Mesodermal cell (in vitro differentiated cells): ENCODE data around the gene AP1M1.

ENCODE experiments used
- H3K27ac ChIP-seq: 2 replicates; pipeline ENCODE4 v1.7.0; 2013; ENCODE audit warnings: mild to moderate bottlenecking, low read depth, low read length, moderate library complexity; ENCODE audit not compliant: severe bottlenecking
- H3K36me3 ChIP-seq: 2 replicates; pipeline ENCODE4 v1.7.1; 2013; ENCODE audit warnings: mild to moderate bottlenecking, low read length, moderate library complexity; ENCODE audit not compliant: control insufficient read depth, insufficient read depth
- H3K4me1 ChIP-seq: one replicate; pipeline ENCODE4 v1.7.1; 2013; ENCODE audit warnings: mild to moderate bottlenecking, low read length; ENCODE audit not compliant: insufficient read depth, control insufficient read depth, poor library complexity, severe bottlenecking
- H3K4me3 ChIP-seq: 2 replicates; pipeline ENCODE4 v1.7.0; 2013; ENCODE audit warnings: low read length, control low read depth, mild to moderate bottlenecking; ENCODE audit not compliant: insufficient read depth, poor library complexity, severe bottlenecking; ENCODE audit errors: extremely low read depth
- H3K9me3 ChIP-seq: 2 replicates; pipeline ENCODE4 v1.7.1; 2013; ENCODE audit warnings: mild to moderate bottlenecking, low read length, moderate library complexity; ENCODE audit not compliant: control insufficient read depth
- WGBS, 2 experiments: methylation state at CpG; one replicate each; pipeline ENCODE4 v1.1.5; 2013; ENCODE audit warnings: missing lambda C conversion rate in 2 of 2; ENCODE audit not compliant: insufficient coverage in 2 of 2; 5-methylcytosine and 5-hydroxymethylcytosine counted together

AP1M1 gene

DNA sequence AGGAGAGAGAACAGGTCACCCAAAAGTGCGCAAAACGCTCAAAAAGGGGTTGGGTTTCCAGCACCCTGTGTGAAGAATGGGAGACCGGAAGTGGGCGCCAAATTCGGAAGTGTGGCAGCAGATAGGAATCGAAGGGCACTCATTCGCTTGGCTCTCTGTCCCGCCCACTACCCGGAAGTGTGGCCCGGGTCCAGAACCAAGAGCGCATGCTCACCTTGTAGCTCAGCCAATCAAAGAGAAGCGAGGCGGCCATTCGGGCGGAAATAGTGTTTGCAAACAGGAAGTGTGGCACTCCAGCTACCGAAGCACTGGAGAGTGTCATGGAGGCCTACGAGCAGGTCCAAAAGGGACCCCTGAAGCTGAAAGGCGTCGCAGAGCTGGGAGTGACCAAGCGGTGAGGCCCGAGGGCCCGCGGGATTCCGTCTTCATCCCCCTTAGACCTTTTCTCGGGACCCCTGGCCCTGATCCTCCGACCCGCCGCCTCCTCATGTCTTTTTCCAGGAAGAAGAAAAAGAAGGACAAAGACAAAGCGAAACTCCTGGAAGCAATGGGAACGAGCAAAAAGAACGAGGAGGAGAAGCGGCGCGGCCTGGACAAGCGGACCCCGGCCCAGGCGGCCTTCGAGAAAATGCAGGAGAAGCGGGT, 12.5 kb upstream of the AP1M1 start, which contains the start of gene FAM32A:
TSS of gene FAM32A (plus strand) at position 288 of the 645 bp plus-strand sequence. CDS start at position 321, 33 bp downstream.
- Histone ChIP-seq H3K4me3 (peak within 1 kb of the TSS; percentile 93), H3K36me3 (peaks cover 34% of the 10 kb centered on the region), H3K27ac (peak within 1 kb of the TSS; percentile 91), H3K4me1 (peaks cover 4% of the 10 kb centered on the region), H3K9me3 (no peaks in the 10 kb centered on the region)
- WGBS, 2 experiments: 0 to 1% methylated on average over 33 to 37 of the region's 39 CpGs

DNA sequence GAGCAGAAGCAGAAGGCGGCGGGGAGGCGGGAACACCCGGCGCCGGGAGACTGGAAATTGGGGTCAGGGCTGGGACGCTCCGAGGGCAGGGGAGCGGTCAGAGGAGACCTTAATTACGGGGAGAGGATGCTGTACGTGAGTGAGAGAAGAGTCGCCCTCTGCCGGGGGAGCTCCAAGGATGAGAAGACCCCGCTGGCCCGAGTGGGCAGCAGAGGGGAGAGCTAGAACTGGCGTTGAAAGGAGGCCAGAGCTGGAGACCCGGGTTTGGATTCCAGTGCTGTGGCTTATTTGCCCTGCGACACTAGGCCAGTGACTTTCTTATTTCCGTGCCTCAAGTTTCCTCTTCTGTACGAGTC, 12.0 kb upstream of the AP1M1 start:
- Histone ChIP-seq H3K4me3 (peak overlapping the region; percentile 93), H3K36me3 (peaks cover 39% of the 10 kb centered on the region), H3K4me1 (no peaks in the 10 kb centered on the region), H3K9me3 (no peaks in the 10 kb centered on the region), H3K27ac (peak overlapping the region; percentile 91)
- WGBS, 2 experiments: 1 to 2% methylated on average over 20 of the region's 20 CpGs

DNA sequence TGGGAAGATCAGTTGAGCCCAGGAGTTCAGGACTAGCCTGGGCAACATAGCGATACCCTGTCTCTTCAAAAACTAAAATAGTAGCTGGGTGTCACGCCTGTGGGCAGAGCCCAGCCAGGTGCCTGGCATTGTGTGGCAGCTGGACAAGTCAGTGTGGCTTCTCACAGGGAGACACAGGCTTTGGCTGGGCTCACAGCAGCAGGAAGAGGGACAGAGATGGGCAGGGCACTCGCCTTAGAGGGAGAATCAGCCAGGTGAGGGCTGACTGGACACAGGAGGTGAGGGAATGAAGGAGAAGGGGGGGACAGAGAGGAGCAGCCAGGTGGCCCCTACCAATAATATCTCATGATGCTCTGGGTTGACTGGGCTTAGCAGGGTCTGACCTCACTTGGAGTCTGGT, 9.2 kb upstream of the AP1M1 start:
- WGBS, 2 experiments: 89 to 98% methylated on average over 2 to 3 of the region's 3 CpGs
- Histone ChIP-seq H3K36me3 (peaks cover 58% of the 10 kb centered on the region), H3K27ac (no peak overlapping the region), H3K4me1 (no peaks in the 10 kb centered on the region), H3K9me3 (no peaks in the 10 kb centered on the region), H3K4me3 (no peak overlapping the region)

DNA sequence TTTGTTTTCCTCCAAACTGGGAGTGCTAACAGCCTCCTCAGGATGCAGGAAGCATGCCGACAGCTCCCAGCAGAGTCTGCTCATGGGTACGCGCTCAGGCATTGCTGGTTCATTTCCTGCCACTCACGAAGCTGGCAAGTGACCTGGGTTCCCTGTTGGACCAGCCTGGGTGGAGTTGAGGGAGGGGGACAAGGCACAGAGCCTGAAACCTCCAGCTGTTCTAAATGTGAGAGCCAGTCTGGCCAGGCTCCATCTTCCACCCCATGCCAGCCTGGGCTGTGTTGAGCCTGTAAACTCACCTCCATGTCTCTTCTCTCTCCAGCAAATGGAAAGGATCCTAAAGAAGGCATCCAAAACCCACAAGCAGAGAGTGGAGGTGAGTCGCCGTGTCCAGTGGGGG, 7.5 kb upstream of the AP1M1 start:
- Histone ChIP-seq H3K27ac (no peak overlapping the region), H3K4me1 (no peaks in the 10 kb centered on the region), H3K36me3 (peaks cover 62% of the 10 kb centered on the region), H3K4me3 (no peak overlapping the region), H3K9me3 (no peaks in the 10 kb centered on the region)
- 97 to 98% methylated on average over 6 of the region's 6 CpGs for WGBS, 2 experiments

DNA sequence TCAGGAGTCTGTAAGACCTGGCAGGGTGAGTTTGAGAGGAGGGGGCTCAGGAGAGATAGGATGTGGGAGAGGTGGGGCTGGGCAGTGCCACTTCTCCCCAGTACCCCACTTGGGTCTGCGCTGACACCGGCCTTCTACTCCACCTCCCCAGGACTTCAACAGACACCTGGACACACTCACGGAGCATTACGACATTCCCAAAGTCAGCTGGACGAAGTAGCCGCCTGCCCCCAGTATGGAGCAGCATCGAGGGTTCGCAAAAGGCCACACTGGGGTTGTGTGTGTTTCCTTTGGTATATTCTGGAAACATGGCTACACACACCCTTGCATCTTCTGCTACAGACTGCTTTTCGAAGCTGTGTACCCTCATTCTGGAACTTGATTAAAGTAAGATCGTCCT, 7.0 kb upstream of the AP1M1 start:
- 91 to 97% methylated on average over 6 to 7 of the region's 10 CpGs for WGBS, 2 experiments
- Histone ChIP-seq H3K4me1 (no peaks in the 10 kb centered on the region), H3K9me3 (no peaks in the 10 kb centered on the region), H3K4me3 (no peak overlapping the region), H3K36me3 (peaks cover 62% of the 10 kb centered on the region), H3K27ac (no peak overlapping the region)

DNA sequence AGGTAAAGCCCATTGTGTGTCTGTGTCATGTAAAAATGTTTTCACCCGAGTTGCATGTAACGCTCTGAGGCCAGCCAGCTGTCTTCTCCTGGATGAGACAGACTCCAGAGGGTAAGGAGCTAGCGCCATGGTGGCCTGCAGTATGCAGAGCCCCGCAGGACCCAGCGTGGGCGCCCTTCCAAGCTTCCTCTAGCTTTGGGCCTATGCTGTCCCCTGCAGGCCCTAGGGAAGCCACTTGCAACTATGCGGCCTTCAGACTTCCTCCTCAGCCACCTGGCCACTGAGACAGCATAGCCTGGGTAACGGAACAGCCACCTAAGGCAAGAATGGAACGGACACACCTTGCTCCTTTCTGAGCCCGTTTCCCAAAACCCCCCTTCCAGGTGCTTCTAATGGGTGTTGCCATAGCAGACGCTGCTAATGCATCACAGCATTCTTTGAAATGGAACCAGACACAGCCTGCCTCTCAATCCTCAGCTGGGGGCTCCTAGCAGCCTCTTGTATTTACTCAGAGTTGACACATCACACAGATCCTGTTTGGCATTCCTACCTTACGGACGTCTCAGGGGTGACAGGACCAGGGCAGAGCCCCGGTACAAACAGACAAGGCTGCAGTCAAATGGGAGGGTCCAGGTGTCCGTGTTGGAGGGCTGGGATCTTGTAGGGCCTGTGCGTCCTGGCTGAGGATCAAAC, 6.3 kb upstream of the AP1M1 start:
- no peaks in the 10 kb centered on the region for H3K9me3 ChIP-seq
- peaks cover 61% of the 10 kb centered on the region for H3K36me3 ChIP-seq
- H3K27ac ChIP-seq: no peak overlapping the region
- 93 to 94% methylated on average over 11 to 16 of the region's 16 CpGs for WGBS, 2 experiments
- H3K4me1 ChIP-seq: no peaks in the 10 kb centered on the region
- no peak overlapping the region for H3K4me3 ChIP-seq

DNA sequence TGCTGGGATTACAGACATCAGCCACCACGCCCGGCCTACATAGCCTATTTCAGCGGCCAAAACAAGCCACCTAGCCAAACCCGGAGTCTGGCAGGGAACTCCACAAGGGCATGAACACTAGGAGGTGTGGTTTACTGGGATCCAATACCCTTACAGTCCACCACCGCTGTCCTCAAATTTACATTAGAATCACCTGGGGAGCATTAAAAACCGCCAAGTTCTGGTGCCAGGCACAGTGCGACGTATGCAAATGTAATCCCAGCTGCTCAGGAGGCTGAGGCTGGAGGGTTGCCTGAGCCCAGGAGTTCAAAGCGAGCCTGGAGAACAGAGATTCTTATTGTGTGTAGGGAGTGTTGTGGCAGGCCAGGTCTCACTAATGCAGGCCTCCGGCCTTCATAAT, 4.2 kb upstream of the AP1M1 start:
- H3K36me3 ChIP-seq: peaks cover 45% of the 10 kb centered on the region
- WGBS, 2 experiments: 75 to 76% methylated on average over 5 to 9 of the region's 10 CpGs
- no peak overlapping the region for H3K4me3 ChIP-seq
- H3K4me1 ChIP-seq: peaks cover 5% of the 10 kb centered on the region
- no peaks in the 10 kb centered on the region for H3K9me3 ChIP-seq
- H3K27ac ChIP-seq: no peak overlapping the region

DNA sequence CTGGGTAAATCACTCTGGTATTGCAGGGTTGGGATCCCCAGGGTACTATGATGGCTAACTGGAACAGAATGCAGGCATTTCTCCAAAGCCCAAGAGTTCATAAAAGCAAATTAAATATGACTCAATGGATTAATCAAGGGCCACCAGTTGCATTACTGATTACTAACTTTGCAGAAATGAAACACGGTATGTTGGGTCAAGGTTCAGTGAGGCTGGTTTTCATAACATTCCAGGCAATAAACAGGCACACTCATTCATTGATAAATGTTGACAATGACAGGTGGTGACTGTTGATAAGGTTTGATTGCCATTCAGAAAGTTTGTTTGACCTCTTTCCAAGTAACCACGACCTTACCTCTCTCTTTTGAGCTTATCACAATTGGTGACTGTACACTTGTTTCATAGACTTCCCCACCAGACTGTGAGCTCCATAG, 506 bp upstream of the AP1M1 start:
- 100% methylated on average over 1 of the region's 2 CpGs; no CpG with 5 or more reads in 1 of the 2 experiments for WGBS, 2 experiments
- no peaks in the 10 kb centered on the region for H3K9me3 ChIP-seq
- no peak overlapping the region for H3K27ac ChIP-seq

DNA sequence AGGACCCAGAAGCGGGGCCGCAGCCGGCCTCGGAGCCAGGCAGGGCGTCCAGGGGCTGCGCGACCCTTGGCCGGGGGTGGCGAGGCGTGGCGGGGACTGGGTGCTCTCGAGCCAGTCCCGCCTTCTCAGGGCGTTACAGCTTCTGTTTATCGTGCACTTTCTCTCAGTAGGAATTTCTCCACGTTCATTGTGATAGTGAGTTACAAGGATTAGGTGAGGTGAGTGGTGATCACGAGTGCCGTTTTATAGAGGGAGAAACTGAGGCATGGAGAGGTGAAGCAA, 600 bp downstream of the AP1M1 start:
- 6 to 10% methylated on average over 10 to 15 of the region's 18 CpGs for WGBS, 2 experiments
- H3K36me3 ChIP-seq: peaks cover 39% of the 10 kb centered on the region
- no peak overlapping the region for H3K27ac ChIP-seq
- H3K4me1 ChIP-seq: peaks cover 5% of the 10 kb centered on the region
- no peaks in the 10 kb centered on the region for H3K9me3 ChIP-seq
- H3K4me3 ChIP-seq: peak overlapping the region; percentile 87

More for the DNA sequence above, 506 bp upstream of the AP1M1 start:
- H3K36me3 ChIP-seq: peaks cover 31% of the 10 kb centered on the region
- peak overlapping the region; percentile 87 for H3K4me3 ChIP-seq
- H3K4me1 ChIP-seq: peaks cover 5% of the 10 kb centered on the region

DNA sequence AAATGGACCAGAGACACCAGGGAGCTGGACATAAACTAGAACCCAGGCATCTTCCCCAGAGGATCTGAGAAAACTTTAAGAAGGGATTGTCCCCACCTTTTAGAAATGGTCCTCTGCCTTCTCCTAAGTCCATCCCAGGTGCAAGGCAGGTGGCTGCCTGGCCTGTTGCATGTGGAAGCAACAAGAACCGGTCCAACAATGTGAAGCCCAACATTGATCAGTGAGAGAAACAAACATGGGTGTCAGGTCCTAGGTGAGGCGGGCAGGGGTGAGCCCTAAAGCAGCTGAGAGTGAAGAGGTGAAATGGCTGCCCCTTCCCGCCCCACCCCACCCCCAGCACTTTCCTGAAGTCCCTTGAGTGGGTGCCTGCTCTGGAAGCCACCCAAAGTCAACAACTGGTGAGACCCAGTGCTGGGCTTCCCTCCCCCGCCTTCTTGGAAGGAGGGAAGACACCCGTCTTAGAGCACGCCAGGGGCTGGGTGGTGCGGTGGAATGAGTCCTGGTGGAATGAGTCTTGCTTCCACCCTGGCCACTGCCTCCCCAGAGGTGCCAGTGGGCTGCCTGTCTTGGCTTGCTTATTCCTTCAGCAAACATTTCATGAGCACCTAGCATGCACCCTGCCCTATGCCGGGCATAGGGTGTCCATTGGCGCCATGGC, 1.7 kb downstream of the AP1M1 start:
- Histone ChIP-seq H3K9me3 (no peaks in the 10 kb centered on the region), H3K4me1 (peaks cover 5% of the 10 kb centered on the region), H3K27ac (no peak overlapping the region), H3K36me3 (peaks cover 43% of the 10 kb centered on the region), H3K4me3 (no peak overlapping the region)
- WGBS, 2 experiments: 92 to 97% methylated on average over 7 of the region's 9 CpGs
